GM18508 (cell line): Measurements from ENCODE around the gene ABCA3.

Experiments
- ATAC-seq: cut with Tn5 transposase; IDR thresholded peaks from one replicate; pipeline ENCODE4 v1.9.1; 2021; ENCODE audit warnings: moderate number of reproducible peaks; ENCODE audit not compliant: insufficient read depth, unreplicated experiment

The ABCA3 gene

DNA sequence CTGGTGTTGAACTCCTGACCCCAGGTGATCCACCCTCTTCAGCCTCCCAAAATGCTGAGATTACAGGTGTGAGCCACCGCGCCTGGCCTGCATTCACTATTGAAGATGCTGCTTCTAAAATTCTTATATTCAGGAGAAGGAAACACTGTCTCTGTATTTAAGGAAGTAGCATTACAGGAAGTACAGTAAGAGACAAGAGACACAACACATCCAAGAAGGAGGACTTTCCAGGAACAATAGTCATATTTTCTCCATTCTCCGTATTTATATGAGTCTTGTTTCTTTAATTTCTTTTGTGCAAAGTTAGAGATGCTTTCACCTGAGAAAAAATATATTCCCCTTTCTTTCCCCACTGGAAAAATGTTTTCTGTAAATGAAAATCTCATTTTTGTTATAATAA lies 18.3 kb upstream of the ABCA3 start:
- ATAC-seq, result no peak

DNA sequence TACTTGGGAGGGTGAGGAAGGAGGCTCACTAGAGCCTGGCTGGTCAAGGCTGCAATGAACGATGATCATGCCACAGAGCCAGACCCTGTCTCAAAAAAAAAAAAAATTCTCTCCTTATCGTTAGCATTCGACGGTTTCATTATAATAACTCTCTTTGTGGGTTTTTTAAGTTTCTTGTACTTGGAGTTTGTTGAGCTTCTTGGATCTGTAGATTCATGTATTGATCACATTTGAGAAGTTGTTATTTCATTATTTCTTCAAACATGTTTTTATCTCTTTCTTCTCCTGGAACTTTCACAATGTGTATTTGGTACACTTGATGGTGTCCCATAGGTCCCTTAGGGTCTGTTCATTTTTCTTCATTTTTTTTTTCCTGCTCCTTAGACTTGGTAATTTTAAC lies 16.8 kb upstream of the ABCA3 start:
- ATAC-seq, result no peak

DNA sequence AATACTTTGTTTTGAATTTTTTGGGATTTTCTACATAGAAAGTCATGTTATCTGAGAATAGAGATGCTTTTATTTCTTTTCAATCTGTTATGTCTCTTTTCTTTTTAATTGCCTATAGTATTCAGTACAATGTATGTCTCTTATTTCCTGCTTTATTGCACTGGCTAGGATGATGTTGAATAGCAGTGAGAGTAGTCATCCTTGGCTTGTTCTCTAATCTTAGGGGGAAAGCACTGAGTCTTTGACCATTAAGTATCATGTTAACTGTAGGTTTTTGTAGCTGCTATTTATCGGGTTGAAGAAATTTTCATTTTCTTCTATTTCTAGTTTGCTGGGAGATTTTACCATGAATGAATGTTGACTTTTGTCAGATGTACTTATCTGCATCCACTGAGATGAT lies 10.0 kb upstream of the ABCA3 start:
- ATAC-seq, result no peak

DNA sequence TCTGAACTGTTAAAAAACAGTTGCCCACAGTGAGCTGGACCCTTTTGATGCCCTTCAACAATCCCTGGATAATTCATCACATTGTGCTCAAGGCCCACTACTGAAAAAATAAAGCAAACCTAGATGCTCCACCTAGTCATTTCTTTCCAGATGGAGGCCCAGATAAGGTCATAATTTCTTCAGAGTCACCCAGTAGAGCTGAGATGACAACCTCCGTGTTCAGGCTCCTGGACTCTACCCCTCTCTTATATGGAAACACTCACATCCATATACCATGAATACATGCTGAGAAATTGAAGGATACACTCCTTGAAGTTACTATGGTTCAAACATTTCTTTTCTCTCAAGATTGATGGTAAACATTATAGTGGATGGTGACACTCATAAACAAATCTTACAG lies 2.7 kb upstream of the ABCA3 start:
- ATAC-seq, result no peak

DNA sequence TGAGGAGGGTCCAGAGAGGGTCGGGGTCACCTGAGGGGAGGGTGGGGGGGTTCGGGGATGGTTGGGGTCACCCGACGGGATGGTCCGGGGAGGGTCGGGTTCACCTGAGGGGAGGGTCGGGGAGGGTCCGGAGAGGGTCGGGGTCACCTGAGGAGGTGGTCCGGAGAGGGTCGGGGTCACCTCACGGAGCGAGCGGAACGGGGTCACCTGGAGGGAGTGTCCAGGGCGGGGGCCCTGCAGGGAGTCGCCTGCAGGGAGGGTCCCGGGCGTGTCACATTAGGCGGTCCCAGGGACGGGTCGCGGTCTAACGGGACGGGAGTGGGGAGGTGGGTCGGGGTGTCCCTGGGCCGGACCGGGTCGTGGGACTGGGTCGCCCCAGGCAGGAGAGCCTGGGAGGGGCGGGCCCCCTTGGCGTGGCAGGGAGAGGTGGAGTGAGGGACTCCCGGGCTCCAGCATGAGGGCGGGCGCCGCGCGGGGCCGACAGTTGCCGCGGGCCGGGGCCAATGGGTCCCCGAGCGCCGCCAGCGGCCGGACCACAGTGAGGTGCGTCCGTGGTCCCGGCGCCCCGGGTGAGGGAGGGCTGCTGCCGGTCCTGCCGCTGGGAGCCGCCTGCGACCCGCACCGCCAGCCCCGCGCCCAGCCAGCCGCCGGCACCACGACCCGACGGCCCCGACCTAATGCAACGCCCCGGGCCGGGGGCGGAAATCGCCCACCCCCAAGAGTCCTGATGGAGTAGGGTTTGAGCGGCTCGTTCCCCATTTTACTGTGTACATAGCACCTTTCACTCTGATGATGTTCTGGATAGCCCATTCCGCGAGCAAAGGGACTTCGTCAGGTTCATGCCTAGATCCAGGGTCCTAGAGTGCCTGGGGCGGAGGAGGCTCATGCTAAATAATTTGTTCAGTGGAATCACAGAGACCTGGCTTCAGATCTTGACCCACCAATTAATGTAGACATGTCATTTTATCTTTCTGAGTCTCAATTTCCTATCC lies 1.2 kb upstream of the ABCA3 start:
- ATAC-seq, result no peak

DNA sequence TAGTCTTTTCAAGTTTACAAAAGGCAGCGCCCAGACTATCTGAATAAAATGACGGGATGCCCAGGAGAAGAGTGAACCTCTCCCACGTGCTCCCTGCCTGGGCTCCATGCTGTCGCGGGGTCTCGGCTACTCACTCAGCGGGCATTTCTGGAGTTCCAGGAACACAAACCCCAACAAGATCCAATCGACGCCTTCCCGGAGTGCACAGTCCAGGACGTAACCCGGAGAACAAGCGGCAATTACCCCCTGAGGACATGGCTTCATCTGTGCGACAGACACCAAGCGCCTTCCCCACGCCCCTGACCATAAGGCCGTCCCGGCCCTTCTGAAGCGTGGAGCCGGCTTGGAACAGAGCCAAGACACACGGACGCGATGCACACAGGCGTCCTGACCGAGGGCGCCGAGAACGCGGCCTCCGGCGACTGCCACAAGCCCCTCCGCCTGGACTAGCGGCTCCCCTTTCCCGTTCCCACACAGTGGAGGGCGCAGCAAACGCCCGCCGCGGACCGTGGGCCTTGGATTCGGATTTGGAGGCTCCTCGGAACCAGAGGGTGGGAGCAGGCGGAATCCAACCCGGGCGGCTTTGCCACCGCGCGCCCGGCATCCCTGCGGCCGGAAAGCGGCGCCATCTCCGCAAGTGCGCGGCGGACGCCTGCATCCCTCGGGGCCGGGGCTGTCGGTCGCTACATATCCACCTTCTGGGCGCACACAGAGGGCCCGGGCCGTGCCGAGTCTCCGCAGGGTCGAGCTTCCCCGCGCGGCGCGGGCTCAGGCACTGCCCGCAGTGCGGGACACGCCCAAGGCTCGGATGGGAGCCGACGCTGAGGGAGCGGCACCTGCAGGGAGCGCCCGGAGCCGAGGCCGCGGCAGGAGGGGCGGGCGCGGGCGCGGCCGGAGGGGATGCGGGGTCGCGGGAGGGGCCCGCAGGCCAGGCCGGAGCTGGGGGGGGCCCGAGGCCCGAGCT lies 725 bp downstream of the ABCA3 start:
- no peak for ATAC-seq

DNA sequence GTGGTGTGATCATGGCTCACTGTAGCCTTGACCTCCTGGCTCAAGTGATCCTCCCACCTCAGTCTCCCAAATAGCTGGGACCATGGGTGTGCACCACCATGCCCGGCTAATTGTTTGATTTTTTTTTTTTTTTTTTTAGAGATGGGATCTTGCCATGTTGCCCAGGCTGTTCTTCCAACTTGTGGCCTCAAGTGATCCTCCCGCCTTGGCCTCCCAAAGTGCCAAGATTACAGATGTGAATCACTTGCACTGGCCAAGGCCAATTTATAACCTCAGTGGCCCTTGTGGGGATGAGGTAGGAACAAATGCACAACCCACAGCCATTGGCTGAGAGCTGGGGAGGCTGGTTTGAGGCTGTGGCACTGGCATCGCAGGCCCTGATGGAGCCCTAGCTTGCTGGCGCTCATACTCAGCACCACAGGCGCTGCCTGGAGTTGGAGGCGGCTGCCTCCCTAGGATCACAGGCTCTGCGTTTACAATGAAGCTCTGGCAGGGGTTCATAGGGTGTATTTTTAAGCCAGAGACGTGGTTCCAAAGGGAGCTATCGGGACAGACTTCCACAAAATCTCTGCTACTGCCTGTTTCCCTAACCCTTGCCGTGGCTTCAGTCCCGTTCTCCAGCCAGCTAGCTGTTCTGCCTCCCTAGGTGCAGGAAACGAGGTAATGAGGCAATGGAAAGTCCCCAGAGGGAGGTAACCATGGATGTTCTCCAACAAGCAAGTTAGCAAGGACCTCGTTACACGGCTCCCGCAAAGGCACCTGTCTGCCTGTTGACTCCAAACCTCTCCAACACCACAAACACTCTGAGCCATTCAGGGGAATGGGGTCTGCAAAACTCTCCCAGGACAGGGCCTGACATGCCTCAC lies 2.9 kb downstream of the ABCA3 start:
- ATAC-seq, result no peak

DNA sequence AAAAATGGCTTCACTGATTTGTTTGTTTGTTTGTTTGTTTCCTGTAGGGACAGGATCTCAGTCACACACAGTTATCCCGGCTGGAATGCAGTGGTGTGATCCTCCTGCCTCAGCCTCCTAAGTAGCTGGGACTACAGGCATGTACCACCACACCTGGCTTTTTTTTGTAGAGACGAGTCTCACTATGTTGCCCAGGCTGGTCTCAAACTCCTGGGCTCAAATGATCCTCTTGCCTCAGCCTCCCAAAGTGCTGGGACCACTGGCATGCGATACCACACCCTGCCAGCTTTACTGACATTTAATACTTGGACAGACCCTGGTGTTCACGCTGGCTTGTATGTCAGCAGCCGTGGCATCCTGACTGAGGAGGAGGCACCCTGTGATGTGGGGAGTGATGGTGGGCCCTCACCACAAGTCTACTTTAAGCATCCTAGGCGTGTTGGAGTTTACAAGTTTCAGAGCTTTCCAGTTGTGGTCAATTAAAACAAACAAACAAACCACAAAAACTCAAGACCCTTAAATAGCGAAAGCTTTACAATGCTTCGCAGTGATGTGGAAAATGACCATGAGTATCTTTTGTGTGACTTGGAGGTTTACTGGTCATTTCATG lies 5.1 kb downstream of the ABCA3 start:
- ATAC-seq, result no peak

DNA sequence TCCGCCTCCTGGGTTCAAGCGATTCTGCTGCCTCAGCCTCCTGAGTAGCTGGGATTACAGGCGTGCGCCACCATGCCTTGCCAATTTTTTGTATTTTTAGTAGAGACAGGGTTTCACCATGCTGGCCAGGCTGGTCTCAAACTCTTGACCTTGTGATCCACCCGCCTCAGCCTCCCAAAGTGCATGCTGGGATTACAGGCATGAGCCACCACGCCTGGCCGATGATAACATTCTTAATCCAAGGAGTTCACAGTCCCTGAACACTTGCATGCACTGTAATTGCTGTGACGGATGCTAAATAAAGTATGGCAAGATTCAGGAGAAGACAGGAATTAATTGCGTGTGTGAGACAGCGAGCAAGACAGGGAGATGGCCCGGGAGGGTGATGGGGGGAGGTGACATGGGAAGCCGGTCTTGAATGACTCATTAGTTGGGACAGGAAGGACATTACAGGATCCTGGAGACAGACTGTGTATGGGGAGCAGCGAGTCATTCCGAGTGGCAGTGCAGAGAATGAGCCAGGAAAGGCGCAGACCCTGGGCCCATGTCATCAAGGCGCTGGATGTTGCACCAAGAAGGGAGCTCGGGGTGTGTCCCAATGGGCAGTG lies 6.7 kb downstream of the ABCA3 start:
- no peak for ATAC-seq

DNA sequence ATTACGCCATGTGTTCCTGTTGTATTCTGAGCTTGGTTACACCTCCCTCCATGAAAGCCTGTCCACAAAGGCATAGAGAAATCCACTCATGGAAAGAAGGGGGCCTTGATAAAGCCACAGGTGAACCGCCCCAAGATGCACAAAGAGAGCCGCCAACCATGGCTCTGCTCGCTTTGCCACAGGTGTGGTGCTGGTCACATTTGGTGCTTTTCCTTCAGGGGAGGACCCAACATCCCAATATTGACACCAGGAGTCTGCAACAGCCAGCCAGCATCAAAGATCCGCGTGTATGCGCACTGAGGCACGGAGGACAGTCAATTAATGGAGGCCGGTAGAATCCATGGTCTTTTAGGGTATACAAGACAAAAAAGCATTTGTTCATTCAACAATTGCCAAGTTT lies 7.3 kb downstream of the ABCA3 start:
- no peak for ATAC-seq

DNA sequence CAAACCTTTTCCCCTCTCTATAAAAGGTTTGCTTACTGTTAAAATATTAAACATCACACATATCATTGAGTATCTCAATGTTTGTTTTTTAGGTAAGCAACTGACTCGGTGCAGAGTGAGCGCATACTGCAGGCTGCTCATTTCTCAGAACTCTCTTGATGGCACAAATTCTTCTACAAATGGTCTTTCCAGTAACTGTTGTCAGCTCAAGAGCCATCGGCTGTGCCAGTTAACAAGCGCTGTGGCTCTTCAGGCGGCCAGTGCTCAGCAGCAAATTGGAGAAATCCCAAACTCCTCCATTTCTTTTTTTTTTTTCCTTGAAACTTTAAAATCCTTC lies 8.6 kb downstream of the ABCA3 start:
- no peak for ATAC-seq

DNA sequence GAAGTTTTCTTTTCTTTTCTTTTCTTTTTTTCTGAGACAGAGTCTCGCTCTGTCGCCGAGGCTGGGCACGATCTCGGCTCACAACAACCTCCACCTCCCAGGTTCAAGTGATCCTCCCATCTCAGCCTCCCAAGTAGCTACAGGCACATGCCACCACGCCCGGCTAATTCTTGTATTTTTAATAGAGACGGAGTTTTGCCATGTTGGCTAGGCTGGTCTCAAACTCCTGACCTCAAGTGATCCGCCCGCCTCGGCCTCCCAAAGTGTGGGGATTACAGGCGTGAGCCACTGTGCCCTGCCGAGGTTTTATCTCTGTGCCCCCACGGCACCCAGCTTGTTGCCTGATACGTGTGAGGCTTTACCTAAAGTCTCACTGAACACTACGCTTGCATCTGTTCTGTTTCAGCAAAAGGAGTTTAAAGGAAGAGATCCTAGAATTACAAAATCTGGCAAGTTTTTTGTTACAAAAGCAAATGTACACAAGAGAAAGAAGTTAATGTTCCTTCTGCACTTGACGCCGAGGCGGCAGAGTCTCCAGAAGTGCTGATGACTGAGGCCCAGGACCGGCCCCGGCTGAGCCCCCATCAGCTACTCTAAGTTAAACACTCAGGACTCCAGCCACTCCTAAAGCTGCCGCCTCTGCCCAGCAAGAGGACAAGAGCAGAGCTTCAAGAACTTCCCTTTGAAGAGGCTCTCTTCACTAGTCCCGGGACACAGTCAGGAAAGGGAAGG lies 9.2 kb downstream of the ABCA3 start:
- no peak for ATAC-seq

DNA sequence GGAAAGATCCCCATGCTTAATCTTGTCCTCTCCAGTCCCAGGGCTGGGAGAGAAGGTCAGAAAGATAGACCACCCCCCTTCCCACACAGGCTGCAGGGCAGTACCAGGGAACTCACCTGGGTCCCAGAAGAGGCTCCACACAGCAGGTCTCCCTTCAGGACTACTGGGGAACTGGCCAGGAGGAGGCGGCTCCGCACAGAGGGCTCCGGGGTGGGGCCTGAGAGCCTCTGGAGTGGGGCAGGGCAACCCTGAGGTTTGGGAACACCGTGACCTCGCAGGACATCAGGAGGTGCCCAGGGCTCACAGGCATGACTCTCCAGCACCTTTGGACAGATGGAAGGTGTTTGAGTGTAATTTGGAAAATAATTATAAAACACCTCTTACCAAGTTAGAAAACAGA lies 11.0 kb downstream of the ABCA3 start:
- ATAC-seq, result no peak

DNA sequence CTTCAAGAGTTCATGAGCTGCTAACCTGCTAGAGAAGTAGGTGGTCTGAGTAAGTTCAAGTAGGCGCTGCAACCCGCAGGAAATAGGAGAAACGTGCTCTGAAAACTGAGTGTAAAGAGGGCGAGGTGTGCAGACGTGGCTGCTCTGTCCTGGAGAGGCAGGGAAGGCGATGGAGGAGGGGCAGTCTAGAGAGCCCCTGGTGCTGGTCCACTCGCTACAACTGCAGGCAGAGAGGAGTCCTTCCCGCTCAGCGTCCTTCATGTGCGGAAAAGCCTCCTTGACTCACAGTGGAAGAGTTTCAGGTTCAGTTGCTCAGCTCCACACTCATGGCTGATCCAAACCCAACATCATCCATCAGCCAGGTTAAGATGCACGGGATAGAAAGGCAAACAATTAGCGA lies 12.1 kb downstream of the ABCA3 start:
- no peak for ATAC-seq

DNA sequence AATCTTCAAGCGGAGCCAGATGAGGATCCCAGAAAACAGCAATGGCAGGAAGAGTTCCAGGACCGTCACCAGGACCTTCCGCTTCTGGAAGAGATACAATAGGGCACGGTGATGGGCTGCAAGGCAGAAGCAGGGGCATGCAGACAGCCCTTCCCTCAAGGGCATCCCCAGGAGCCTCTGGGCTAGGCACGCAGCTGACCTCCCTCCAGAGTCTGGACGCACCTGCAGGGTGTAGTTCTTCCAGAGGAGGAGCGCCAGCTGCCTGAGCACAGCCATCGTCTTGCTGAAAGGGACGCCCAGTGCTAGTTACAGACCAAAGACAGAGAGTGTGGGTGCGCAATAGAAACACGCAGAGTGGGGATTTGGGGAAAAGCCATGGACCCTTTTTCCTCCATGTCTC lies 14.3 kb downstream of the ABCA3 start:
- no peak for ATAC-seq

DNA sequence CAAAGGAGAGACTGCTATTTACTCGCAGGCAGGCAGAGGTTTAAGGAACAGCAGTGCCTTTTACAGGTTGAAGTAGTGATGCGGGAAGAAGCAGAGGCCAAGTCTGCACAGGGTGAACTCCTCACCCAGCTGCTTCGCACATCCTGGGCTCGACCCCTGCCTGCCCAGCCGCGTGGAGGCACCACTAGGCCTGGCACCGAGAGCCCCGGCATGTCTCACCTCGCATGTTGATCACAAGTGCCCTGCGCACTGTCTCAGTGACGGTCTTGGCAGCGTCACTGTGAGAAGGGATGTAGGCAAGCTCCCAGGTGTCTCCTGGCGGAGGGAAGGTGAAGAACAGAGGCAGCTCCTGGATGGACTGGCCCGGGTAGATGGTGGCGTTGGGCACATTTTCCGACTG lies 14.7 kb downstream of the ABCA3 start:
- ATAC-seq, result no peak

DNA sequence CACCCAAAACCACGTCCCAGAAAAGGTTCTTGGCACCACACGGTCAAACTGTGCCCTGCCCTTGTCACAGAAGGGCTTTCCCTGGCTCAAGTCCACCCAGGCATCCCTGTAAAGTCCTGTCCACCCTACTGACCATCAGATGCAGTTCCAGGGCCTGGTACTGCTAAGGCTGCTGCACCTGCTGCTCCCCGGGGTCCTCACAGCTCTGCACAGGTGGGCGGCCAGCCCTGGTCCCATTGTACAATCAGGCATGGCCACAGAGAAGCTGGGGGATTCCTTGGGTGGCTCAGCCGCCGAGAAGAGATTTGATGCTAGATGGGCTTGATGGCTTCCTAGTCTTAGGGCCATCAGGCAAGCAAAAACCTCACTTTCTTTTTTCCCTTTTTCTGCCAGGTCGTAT lies 15.3 kb downstream of the ABCA3 start:
- ATAC-seq, result no peak

DNA sequence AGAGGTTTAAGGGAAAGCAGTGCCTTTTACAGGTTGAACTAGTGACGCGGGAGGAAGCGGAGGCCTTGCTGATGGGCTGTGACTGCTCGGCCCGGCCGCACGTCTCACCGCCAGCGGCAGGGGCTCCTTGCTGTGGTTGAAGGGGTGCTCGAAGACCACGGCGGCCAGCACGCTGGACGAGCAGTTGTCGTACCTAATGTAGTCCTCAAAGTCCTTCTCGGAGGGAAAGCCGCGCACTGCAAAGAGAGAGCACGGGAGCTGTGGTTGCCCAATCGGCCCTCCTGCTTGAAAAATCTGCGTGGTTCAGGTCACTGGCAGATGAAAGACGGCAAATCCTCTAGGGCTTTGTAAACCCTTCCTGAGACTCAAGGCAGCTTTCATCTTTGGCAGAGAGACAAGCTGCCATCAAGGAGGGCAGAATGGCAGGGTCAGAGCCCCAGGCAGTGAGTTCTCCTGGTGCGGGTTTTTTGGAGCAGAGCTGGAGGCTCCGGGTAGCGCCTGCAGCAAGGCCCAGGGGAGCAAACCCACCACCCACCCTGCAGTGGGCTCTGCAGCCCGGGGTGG lies 16.1 kb downstream of the ABCA3 start:
- ATAC-seq, result no peak

DNA sequence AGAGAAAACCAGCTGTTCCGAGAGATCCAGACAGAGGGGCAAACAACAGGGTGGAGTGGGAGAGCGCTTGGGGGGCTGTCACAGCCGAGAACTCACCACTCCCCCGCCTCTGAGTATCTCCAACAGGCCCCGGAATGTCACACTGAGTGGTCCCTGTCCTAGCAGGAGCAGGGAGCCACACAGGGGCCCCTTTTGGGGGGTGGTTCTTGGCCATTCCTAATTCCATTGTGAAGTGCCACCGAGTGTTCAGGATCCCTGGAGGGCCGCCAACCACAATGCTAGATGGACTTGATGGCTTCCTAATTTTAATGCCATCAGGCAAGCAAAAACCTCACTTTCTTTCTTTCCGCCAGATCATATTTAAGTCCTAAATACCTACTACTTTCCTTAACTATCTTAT lies 16.8 kb downstream of the ABCA3 start:
- ATAC-seq, result no peak
